ENCODE data around the gene ALKBH3.
A peak's percentile ranks its signal among the peaks of the same experiment; 100 is the strongest.

ALKBH3 gene

DNA sequence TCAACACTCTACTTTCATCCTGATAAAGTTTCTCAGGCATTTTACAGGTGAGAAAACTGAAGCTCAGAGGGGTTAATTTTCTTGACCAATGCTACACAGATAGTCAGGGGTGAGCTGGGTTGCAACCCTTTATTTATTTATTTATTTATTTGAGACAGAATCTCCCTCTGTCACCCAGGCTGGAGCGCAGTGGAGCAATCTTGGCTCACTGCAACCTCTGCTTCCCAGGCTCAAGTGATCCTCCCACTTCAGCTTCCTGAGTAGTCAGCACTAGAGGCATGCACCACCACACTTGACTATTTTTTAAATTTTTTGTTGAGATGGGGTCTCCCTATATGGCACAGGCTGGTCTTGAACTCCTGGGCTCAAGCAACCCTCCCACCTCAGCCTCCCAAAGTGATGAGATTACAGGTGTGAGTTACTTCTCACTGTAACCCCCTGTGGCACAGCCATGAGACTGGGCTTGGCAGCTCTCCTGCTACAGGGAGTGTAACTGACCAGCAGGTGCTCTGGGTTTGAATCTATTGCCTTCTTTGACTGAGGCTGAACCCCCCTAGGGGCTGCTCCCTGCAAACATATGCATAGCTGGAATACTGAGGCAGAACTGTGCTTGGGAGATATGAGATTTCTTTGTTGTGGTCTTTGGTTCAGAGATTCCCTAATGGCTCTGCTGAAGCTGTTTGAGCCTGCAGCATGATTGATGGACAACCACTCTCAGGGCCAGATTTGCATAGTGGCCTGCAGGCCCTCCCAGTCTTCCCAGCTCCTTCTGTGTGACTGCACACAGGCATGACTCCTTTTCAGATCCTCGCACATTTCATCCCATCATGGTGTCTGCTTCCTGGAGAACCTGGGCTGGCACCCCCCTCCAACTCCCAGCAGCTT, 68.0 kb downstream of the ALKBH3 start:
- peaks cover under 1% of the 10 kb centered on the region; the same call in 1 of the 2 replicates for H3K9me3 ChIP-seq (ENCODE audit: insufficient read depth, low read length)
- no peak for DNase-seq (ENCODE audit: low read depth, low spot score)

DNA sequence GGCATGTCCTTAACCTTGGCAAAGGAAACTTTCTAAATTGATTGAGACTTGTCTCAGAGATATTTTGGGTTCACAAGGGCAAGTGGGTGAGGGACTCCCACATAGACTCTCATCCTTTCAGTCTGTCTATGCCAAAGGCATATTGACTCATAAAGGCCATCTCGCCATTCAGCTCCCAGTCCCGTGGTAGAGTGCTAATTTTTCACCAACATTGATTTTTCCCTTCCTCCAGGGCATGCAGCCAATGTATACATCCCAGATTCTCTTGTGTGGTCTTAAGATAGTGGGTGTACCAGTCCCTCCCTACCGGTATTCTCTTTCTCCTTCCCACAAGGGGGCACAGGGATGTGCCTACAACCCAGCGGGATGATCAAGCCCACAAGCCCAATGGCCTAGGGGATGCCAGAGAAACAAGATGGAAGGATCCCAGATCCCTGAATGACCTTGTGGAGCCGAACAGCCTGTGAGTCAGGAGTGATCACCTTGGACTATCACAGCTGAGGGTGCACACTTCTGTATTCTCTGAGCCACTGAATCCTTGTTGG, 69.8 kb downstream of the ALKBH3 start:
- H3K36me3 ChIP-seq (ENCODE audit: insufficient read depth, insufficient read length, low read length) = no peaks in the 10 kb centered on the region
- no peak for DNase-seq (ENCODE audit: low read depth, low spot score)
- TF ChIP-seq YY1 (IDR thresholded peaks at IDR 0.05; ENCODE audit: insufficient read depth, insufficient read length) = no peak
- no peak overlapping the region for H3K9ac ChIP-seq (ENCODE audit: insufficient read length, low read depth)
- H3K4me3 ChIP-seq (ENCODE audit: insufficient read length, low read depth) = no peak overlapping the region
- no peaks in the 10 kb centered on the region for H3K27me3 ChIP-seq (ENCODE audit: insufficient read depth, insufficient read length)
- peaks cover 5% of the 10 kb centered on the region; the same call in 1 of the 2 replicates for H3K9me3 ChIP-seq (ENCODE audit: insufficient read depth, low read length)
- peaks cover 27% of the 10 kb centered on the region for H3K4me1 ChIP-seq (ENCODE audit: insufficient read depth, insufficient read length)

More for the DNA sequence above, 68.0 kb downstream of the ALKBH3 start:
- Histone ChIP-seq H3K4me1 (ENCODE audit: insufficient read depth, insufficient read length) (peaks cover 27% of the 10 kb centered on the region), H3K36me3 (ENCODE audit: insufficient read depth, insufficient read length, low read length) (no peaks in the 10 kb centered on the region), H3K9ac (ENCODE audit: insufficient read length, low read depth) (peak overlapping the region; percentile 29), H3K4me3 (ENCODE audit: insufficient read length, low read depth) (no peak overlapping the region), H3K27me3 (ENCODE audit: insufficient read depth, insufficient read length) (peaks cover 15% of the 10 kb centered on the region)
- no peak for TF ChIP-seq YY1 (IDR thresholded peaks at IDR 0.05; ENCODE audit: insufficient read depth, insufficient read length)
- no peak for TF ChIP-seq SUZ12 (IDR thresholded peaks at IDR 0.05; ENCODE audit: extremely low read depth, insufficient read depth, insufficient read length)
- TF ChIP-seq ZNF274 (IDR thresholded peaks at IDR 0.05; ENCODE audit: low read depth, low read length) = no peak

GRCh38 chr11:43951231-43951630, 70.6 kb downstream of the ALKBH3 start:
- peaks cover 5% of the 10 kb centered on the region; the same call in 1 of the 2 replicates for H3K9me3 ChIP-seq (ENCODE audit: insufficient read depth, low read length)
- H3K4me3 ChIP-seq (ENCODE audit: insufficient read length, low read depth) = no peak overlapping the region
- H3K27me3 ChIP-seq (ENCODE audit: insufficient read depth, insufficient read length) = no peaks in the 10 kb centered on the region
- H3K4me1 ChIP-seq (ENCODE audit: insufficient read depth, insufficient read length) = peaks cover 27% of the 10 kb centered on the region
- no peaks in the 10 kb centered on the region for H3K36me3 ChIP-seq (ENCODE audit: insufficient read depth, insufficient read length, low read length)
- DNase-seq (ENCODE audit: low read depth, low spot score) = no peak
- TF ChIP-seq SUZ12 (IDR thresholded peaks at IDR 0.05; ENCODE audit: extremely low read depth, insufficient read depth, insufficient read length) (no peak), ZNF274 (IDR thresholded peaks at IDR 0.05; ENCODE audit: low read depth, low read length) (no peak), YY1 (IDR thresholded peaks at IDR 0.05; ENCODE audit: insufficient read depth, insufficient read length) (no peak)
- H3K9ac ChIP-seq (ENCODE audit: insufficient read length, low read depth) = no peak overlapping the region

DNA sequence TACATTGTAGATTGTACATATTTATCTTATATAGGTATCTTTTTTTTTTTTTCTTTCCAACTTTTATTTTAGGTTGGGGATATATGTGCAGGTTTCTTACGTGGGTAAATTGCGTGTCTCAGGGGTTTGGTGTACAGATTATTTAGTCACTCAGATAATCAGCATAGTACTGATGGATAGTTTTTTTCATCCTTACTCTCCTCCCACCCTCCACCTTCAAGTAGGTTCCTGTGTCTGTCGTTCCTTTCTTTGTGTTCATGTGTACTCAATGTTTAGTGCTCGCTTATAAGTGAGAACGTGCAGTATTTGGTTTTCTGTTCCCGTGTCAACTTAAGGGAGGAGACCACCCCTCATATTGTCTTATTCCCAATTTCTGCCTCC, 71.4 kb downstream of the ALKBH3 start:
- no peak for DNase-seq (ENCODE audit: low read depth, low spot score)
- no peaks in the 10 kb centered on the region for H3K27me3 ChIP-seq (ENCODE audit: insufficient read depth, insufficient read length)
- peaks cover 5% of the 10 kb centered on the region; the same call in 1 of the 2 replicates for H3K9me3 ChIP-seq (ENCODE audit: insufficient read depth, low read length)
- H3K36me3 ChIP-seq (ENCODE audit: insufficient read depth, insufficient read length, low read length) = no peaks in the 10 kb centered on the region
- TF ChIP-seq ZNF274 (IDR thresholded peaks at IDR 0.05; ENCODE audit: low read depth, low read length) (no peak), SUZ12 (IDR thresholded peaks at IDR 0.05; ENCODE audit: extremely low read depth, insufficient read depth, insufficient read length) (no peak), YY1 (IDR thresholded peaks at IDR 0.05; ENCODE audit: insufficient read depth, insufficient read length) (no peak)
- peaks cover 27% of the 10 kb centered on the region for H3K4me1 ChIP-seq (ENCODE audit: insufficient read depth, insufficient read length)
- no peak overlapping the region for H3K4me3 ChIP-seq (ENCODE audit: insufficient read length, low read depth)
- H3K9ac ChIP-seq (ENCODE audit: insufficient read length, low read depth) = no peak overlapping the region

DNA sequence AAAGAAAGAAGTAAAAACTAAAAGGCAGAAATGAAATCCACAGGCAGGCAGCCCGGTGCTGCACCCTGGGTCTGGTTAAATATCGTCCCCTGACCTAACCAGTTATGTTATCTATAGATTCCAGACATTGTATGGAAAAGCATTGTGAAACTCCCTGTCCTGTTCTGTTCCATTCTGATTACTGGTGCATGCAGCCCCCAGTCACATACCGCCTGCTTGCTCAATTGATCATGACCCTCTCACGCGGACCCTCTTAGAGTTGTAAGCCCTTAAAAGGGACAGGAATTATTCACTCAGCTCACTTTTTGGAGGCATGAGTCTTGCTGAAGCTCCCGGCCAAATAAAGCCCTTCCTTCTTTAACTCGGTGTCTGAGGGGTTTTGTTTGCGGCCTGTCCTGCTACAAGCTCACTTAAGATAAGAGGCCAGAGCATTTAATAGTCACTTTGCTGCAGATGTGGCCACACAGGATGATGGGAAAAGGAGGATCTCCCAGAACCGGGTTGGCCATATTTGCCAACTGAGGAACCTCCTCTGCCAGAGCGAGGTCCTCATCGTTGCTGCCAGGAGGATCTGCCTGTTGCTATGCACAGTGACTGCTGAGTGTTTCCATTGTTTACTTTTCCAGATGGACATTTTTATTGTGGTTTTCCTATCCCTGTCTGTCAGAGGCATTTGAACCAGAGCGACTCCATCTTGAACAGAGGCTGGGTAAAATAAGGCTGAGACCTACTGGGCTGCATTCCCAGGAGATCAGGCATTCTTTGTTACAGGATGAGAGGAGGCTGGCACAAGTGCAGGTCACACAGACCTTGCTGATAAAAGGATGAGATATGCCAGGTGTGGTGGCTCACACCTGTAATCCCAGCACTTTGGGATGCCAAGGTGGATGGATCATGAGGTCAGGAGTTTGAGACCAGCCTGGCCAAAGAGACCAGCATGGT, 72.0 kb downstream of the ALKBH3 start:
- no peak for DNase-seq (ENCODE audit: low read depth, low spot score)
- Histone ChIP-seq H3K9ac (ENCODE audit: insufficient read length, low read depth) (no peak overlapping the region), H3K9me3 (ENCODE audit: insufficient read depth, low read length) (peaks cover 6% of the 10 kb centered on the region), H3K27me3 (ENCODE audit: insufficient read depth, insufficient read length) (no peaks in the 10 kb centered on the region), H3K36me3 (ENCODE audit: insufficient read depth, insufficient read length, low read length) (no peaks in the 10 kb centered on the region), H3K4me1 (ENCODE audit: insufficient read depth, insufficient read length) (peaks cover 22% of the 10 kb centered on the region), H3K4me3 (ENCODE audit: insufficient read length, low read depth) (no peak overlapping the region)
- TF ChIP-seq YY1 (IDR thresholded peaks at IDR 0.05; ENCODE audit: insufficient read depth, insufficient read length) (peak; percentile 14), ZNF274 (IDR thresholded peaks at IDR 0.05; ENCODE audit: low read depth, low read length) (no peak), SUZ12 (IDR thresholded peaks at IDR 0.05; ENCODE audit: extremely low read depth, insufficient read depth, insufficient read length) (no peak)

DNA sequence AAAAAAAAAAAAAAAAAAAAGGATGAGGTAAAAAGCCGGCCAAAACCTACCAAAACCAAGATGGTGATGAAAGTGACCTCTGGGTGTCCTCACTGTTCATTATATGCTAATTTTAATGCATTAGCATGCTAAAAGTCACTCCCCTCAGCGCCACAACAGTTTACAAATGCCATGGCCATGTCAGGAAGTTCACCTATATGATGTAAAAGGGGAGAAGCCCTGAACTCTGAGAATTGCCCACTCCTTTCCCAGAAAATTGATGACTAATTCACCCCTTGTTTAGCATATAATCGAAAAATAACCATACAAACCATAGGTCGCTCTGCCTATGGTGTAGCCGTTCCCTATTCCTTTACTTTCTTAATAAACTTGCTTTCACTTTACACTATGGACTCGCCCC, 72.9 kb downstream of the ALKBH3 start:
- Histone ChIP-seq H3K36me3 (ENCODE audit: insufficient read depth, insufficient read length, low read length) (no peaks in the 10 kb centered on the region), H3K9ac (ENCODE audit: insufficient read length, low read depth) (no peak overlapping the region), H3K4me3 (ENCODE audit: insufficient read length, low read depth) (no peak overlapping the region), H3K9me3 (ENCODE audit: insufficient read depth, low read length) (peaks cover 15% of the 10 kb centered on the region), H3K4me1 (ENCODE audit: insufficient read depth, insufficient read length) (peaks cover 17% of the 10 kb centered on the region), H3K27me3 (ENCODE audit: insufficient read depth, insufficient read length) (no peaks in the 10 kb centered on the region)
- TF ChIP-seq SUZ12 (IDR thresholded peaks at IDR 0.05; ENCODE audit: extremely low read depth, insufficient read depth, insufficient read length) (no peak), YY1 (IDR thresholded peaks at IDR 0.05; ENCODE audit: insufficient read depth, insufficient read length) (no peak), ZNF274 (IDR thresholded peaks at IDR 0.05; ENCODE audit: low read depth, low read length) (no peak)
- no peak for DNase-seq (ENCODE audit: low read depth, low spot score)

Data from NT2/D1 (cell line).